HEK293 (cell line): Measurements from ENCODE around the gene MAML3.

Experiments
- RBAK ChIP-seq: fragments of 450-650 bp; formaldehyde crosslinking; IDR thresholded peaks from 2 replicates; pipeline ENCODE4 v1.5.1; 2016; ENCODE audit warnings: missing biosample characterization, missing genetic modification characterization
- ZNF146 ChIP-seq: fragments of 450-650 bp; formaldehyde crosslinking; IDR thresholded peaks from 2 replicates; pipeline ENCODE4 v1.5.1; 2016; ENCODE audit warnings: missing biosample characterization, missing genetic modification characterization
- ZNF600 ChIP-seq: fragments of 450-650 bp; formaldehyde crosslinking; IDR thresholded peaks from 2 replicates; pipeline ENCODE4 v1.5.1; 2016; ENCODE audit warnings: missing biosample characterization, missing genetic modification characterization
- ZNF624 ChIP-seq: fragments of 450-650 bp; formaldehyde crosslinking; IDR thresholded peaks from 2 replicates; pipeline ENCODE4 v1.5.1; 2017; ENCODE audit warnings: missing biosample characterization, missing genetic modification characterization
- TF ChIP-seq, protein P1 (sequence below): fragments of 450-650 bp; formaldehyde crosslinking; IDR thresholded peaks from 2 replicates; pipeline ENCODE4 v1.5.1; 2017; ENCODE audit warnings: missing biosample characterization, missing genetic modification characterization
- TF ChIP-seq, protein P2 (sequence below): fragments of 450-650 bp; formaldehyde crosslinking; IDR thresholded peaks from 2 replicates; pipeline ENCODE4 v1.5.1; 2016; ENCODE audit warnings: missing biosample characterization, missing genetic modification characterization

DNA sequence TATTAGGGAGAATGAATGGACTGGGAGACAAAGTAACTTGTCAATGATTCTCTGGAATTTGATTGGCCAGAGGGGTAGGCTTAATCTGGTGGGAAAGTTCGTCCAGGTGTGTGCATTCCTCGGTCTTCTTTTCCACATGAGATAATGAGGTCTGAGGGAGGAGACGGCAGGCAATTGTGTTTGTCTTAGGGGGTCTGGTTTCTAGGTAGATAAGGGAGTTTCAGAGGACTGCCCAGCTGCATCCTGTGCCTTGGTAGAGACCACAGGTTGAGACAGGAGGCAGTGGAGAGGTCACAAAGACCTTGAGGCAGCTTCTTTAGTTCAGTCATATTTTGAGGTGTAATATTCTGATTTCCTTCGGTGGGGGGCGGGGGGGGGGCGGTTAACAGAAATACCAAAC lies 484.1 kb downstream of the MAML3 start:
- TF ChIP-seq, protein P1, sequence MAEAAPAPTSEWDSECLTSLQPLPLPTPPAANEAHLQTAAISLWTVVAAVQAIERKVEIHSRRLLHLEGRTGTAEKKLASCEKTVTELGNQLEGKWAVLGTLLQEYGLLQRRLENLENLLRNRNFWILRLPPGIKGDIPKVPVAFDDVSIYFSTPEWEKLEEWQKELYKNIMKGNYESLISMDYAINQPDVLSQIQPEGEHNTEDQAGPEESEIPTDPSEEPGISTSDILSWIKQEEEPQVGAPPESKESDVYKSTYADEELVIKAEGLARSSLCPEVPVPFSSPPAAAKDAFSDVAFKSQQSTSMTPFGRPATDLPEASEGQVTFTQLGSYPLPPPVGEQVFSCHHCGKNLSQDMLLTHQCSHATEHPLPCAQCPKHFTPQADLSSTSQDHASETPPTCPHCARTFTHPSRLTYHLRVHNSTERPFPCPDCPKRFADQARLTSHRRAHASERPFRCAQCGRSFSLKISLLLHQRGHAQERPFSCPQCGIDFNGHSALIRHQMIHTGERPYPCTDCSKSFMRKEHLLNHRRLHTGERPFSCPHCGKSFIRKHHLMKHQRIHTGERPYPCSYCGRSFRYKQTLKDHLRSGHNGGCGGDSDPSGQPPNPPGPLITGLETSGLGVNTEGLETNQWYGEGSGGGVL, result no peak
- TF ChIP-seq, protein P2, sequence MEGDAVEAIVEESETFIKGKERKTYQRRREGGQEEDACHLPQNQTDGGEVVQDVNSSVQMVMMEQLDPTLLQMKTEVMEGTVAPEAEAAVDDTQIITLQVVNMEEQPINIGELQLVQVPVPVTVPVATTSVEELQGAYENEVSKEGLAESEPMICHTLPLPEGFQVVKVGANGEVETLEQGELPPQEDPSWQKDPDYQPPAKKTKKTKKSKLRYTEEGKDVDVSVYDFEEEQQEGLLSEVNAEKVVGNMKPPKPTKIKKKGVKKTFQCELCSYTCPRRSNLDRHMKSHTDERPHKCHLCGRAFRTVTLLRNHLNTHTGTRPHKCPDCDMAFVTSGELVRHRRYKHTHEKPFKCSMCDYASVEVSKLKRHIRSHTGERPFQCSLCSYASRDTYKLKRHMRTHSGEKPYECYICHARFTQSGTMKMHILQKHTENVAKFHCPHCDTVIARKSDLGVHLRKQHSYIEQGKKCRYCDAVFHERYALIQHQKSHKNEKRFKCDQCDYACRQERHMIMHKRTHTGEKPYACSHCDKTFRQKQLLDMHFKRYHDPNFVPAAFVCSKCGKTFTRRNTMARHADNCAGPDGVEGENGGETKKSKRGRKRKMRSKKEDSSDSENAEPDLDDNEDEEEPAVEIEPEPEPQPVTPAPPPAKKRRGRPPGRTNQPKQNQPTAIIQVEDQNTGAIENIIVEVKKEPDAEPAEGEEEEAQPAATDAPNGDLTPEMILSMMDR (tag by site-specific recombination), result no peak
- TF ChIP-seq ZNF624 (tag by site-specific recombination), result no peak
- no peak for TF ChIP-seq RBAK (tag by site-specific recombination)
- no peak for TF ChIP-seq ZNF600 (tag by site-specific recombination)
- TF ChIP-seq ZNF146, result no peak
